ENCODE measurements around the gene MAP3K4.
A peak's percentile ranks its signal among the peaks of the same experiment; 100 is the strongest.

Gene MAP3K4

GRCh38 chr6:161138543-161139303 is 147.2 kb downstream of the MAP3K4 start:
- DNase-seq (ENCODE audit: extremely low spot score), result no peak
- TF ChIP-seq ELF4 (IDR thresholded peaks at IDR 0.05), result no peak
- no peak for TF ChIP-seq LEF1 (IDR thresholded peaks at IDR 0.05; ENCODE audit: borderline replicate concordance)
- TF ChIP-seq NFRKB (IDR thresholded peaks at IDR 0.05), result no peak
- no peak for TF ChIP-seq ARNT (IDR thresholded peaks at IDR 0.05)
- TF ChIP-seq BHLHE40 (IDR thresholded peaks at IDR 0.05; ENCODE audit: borderline replicate concordance), result no peak
- TF ChIP-seq SUZ12 (IDR thresholded peaks at IDR 0.05), result no peak
- no peak for TF ChIP-seq L3MBTL2 (conservative IDR thresholded peaks at IDR 0.05)
- TF ChIP-seq FOXM1 (IDR thresholded peaks at IDR 0.05; ENCODE audit: borderline replicate concordance), result no peak
- CTCF ChIA-PET, result no interaction called here
- POLR2A ChIA-PET, result no interaction called here

DNA sequence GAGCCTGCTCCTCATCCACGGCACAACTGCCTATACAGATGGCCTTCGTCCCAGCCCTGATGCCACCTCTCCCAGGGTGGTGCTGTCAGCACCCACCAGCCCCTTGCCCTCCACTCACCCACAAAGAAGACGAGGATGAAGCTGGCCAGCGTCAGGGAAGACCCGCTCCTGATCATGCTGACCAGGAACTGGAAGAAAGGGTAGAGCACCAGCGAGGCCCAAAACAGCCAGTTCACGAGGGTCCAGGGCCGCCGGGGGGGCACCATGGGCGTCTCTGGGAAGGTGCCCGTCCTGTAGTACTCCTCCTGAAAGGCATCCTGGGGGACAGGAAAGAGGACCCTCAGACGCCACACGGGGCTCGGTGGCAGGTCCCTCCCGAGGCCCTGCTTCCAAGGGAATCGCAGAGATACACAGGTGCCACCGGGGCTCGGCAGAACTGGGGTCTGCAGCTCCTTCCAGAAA is 147.8 kb downstream of the MAP3K4 start:
- CTCF ChIA-PET, result no interaction called here
- no peak for DNase-seq (ENCODE audit: extremely low spot score)
- no peak for TF ChIP-seq TARDBP (IDR thresholded peaks at IDR 0.05)
- TF ChIP-seq CTBP1 (IDR thresholded peaks at IDR 0.05; ENCODE audit: borderline replicate concordance), result no peak
- TF ChIP-seq, protein P1, sequence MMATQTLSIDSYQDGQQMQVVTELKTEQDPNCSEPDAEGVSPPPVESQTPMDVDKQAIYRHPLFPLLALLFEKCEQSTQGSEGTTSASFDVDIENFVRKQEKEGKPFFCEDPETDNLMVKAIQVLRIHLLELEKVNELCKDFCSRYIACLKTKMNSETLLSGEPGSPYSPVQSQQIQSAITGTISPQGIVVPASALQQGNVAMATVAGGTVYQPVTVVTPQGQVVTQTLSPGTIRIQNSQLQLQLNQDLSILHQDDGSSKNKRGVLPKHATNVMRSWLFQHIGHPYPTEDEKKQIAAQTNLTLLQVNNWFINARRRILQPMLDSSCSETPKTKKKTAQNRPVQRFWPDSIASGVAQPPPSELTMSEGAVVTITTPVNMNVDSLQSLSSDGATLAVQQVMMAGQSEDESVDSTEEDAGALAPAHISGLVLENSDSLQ (IDR thresholded peaks at IDR 0.05), result no peak
- TF ChIP-seq HDGF (IDR thresholded peaks at IDR 0.05; ENCODE audit: borderline replicate concordance), result no peak
- no peak for TF ChIP-seq ARNT (IDR thresholded peaks at IDR 0.05)
- POLR2A ChIA-PET, result no interaction called here

DNA sequence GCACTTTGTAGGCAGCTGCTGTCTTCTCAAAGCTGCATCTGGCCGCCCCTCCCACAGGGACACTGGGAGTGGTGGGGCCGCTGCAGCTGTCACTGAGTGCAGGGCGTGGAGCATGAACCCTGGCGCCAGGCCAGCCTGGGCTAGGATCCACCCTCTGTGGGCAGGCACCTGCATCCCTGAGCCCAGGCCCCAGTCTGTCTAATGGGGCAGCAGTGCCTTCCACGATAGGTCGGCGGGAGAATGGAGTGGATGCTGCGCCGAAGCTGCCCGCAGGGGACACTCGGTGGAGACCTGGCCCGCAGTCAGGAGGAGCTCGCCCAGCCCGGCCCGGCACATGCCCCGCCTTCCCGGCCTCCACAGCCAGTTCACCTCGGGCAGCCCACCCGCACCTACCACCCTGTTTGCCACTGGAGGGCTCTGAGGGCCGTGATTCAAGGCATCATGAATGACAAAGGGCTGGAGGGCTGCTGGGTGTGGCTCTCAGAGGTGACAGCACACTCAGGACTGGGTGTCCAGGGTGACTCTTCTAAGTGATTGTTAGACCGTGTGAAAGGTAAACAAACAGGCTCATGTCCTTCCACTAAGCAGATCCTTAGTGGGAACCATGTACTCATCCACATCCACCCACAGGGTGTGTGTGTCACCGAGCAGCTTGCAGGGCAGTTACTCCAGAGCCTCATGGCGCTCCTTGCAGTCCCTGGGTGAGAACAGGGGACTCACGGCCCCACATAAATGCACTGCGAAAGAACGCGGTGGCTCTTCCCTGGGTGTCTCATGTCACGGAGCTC is 148.4 kb downstream of the MAP3K4 start:
- TF ChIP-seq FOXK2 (IDR thresholded peaks at IDR 0.05) (no peak), BHLHE40 (IDR thresholded peaks at IDR 0.05; ENCODE audit: borderline replicate concordance) (no peak), NFRKB (IDR thresholded peaks at IDR 0.05) (no peak), TARDBP (IDR thresholded peaks at IDR 0.05) (no peak), HDGF (IDR thresholded peaks at IDR 0.05; ENCODE audit: borderline replicate concordance) (no peak), ZNF384 (IDR thresholded peaks at IDR 0.05) (no peak), CTBP1 (IDR thresholded peaks at IDR 0.05; ENCODE audit: borderline replicate concordance) (no peak), FOXA1 (IDR thresholded peaks at IDR 0.05) (no peak), SP1 (IDR thresholded peaks at IDR 0.05) (no peak), SUZ12 (IDR thresholded peaks at IDR 0.05) (no peak)
- CTCF ChIA-PET, result interaction anchor here (0.9 kb wide), 1 partner anchor 231 kb away, joined by 3 read pairs; no protein-coding TSS in a partner anchor
- no peak for DNase-seq (ENCODE audit: extremely low spot score)
- POLR2A ChIA-PET, result no interaction called here

DNA sequence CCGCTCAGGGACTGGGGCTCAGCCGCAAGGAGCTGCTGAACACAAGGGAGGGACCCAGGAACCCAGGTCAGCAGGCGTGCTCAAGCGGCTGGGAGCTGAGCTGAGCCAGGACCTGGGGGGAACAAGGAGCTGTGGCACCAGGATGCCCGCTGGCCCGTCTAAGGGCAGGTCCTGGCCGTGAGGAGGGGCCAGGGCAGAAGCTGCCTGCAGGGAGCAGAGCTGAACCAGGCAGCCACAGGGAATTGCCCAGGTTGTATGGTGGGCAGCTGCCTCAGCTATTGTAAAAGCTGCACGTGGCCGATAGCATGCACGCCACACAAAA is 148.9 kb downstream of the MAP3K4 start:
- ChIA-PET CTCF (interaction anchor here (0.9 kb wide), 1 partner anchor 231 kb away, joined by 3 read pairs; no protein-coding TSS in a partner anchor), POLR2A (no interaction called here)
- no peak for DNase-seq (ENCODE audit: extremely low spot score)
- no peak for TF ChIP-seq BHLHE40 (IDR thresholded peaks at IDR 0.05; ENCODE audit: borderline replicate concordance)
- TF ChIP-seq HDGF (IDR thresholded peaks at IDR 0.05; ENCODE audit: borderline replicate concordance), result no peak
- no peak for TF ChIP-seq FOXM1 (IDR thresholded peaks at IDR 0.05; ENCODE audit: borderline replicate concordance)
- no peak for TF ChIP-seq SUZ12 (IDR thresholded peaks at IDR 0.05)
- TF ChIP-seq FOXA1 (IDR thresholded peaks at IDR 0.05), result no peak
- TF ChIP-seq, protein P1 (IDR thresholded peaks at IDR 0.05), result no peak
- no peak for TF ChIP-seq NFRKB (IDR thresholded peaks at IDR 0.05)
- no peak for TF ChIP-seq LEF1 (IDR thresholded peaks at IDR 0.05; ENCODE audit: borderline replicate concordance)

DNA sequence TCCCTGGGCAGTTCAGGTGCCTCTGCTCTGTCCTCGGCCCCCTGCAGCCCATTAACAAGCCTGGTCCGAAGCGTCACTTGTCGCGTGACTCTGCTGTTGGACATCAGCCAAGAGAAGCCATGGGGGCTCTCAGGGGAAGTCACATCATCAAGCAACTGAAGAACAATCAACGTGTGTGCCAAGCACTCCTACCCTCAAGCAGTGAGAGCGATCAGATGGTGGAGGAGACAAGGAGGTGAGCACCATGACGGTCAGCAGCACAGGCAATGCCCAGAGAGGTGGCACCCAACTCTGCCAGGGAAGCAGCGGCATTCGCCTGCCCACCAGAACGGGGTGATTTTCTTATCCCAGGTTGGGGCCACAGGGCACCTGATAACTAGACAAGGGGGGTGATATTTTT is 149.6 kb downstream of the MAP3K4 start:
- DNase-seq (ENCODE audit: extremely low spot score), result peak; percentile 59
- CTCF ChIA-PET, result no interaction called here
- POLR2A ChIA-PET, result no interaction called here
- no peak for TF ChIP-seq FOXK2 (IDR thresholded peaks at IDR 0.05)
- TF ChIP-seq SP1 (IDR thresholded peaks at IDR 0.05), result no peak
- 0 out of 2 replicates have a peak, but pooled peaks have one; percentile 6 for TF ChIP-seq ARNT (IDR thresholded peaks at IDR 0.05)

- DNase-seq (ENCODE audit: extremely low spot score), result no peak
- TF ChIP-seq BHLHE40 (IDR thresholded peaks at IDR 0.05; ENCODE audit: borderline replicate concordance), result no peak
- TF ChIP-seq ARNT (IDR thresholded peaks at IDR 0.05), result no peak
- no peak for TF ChIP-seq SUZ12 (IDR thresholded peaks at IDR 0.05)
- TF ChIP-seq ZNF384 (IDR thresholded peaks at IDR 0.05), result no peak
- TF ChIP-seq L3MBTL2 (conservative IDR thresholded peaks at IDR 0.05), result no peak
- no peak for TF ChIP-seq FOXM1 (IDR thresholded peaks at IDR 0.05; ENCODE audit: borderline replicate concordance)
- TF ChIP-seq FOXA1 (IDR thresholded peaks at IDR 0.05), result no peak
- ChIA-PET CTCF (no interaction called here), POLR2A (no interaction called here)
Measured at GRCh38 chr6:161142957-161143296, 151.4 kb downstream of the MAP3K4 start.

DNA sequence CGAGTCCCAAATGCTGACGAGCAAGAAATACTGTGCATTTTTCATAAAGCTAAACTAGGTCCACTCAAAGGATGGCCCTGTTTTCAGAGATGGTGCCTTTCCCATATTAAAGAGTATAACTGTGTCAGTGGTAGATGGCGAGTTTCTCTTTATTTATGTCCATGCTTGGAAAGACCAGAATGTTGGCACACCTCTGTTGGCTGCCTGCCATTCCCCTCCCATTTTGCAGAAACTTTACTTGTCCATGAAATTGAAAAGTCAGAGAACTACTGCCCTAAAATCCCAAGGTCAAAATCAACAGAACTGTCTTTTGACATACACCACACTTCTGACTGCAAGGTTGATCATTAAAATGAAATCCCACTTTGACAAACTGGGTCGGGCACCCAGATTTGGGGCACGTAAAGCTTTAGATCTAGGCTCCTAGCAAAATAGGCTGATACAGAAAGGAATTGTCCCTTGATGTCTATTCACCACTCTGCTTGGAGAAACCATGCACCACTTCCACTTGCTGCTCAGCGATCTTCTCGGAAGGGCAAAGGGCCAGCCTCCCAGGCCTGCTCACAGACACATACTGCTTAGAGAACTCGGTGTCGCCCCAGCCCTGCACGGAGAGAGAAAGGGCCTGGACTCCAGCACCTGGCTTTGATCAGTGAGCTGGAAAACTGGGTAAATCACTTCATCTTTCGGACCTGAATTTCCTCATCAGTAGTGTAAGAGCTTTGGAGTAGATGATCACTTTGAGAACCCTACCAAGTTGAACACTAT is 152.3 kb downstream of the MAP3K4 start:
- no peak for TF ChIP-seq ARNT (IDR thresholded peaks at IDR 0.05)
- TF ChIP-seq, protein P1 (IDR thresholded peaks at IDR 0.05), result no peak
- TF ChIP-seq TARDBP (IDR thresholded peaks at IDR 0.05), result no peak
- no peak for TF ChIP-seq BHLHE40 (IDR thresholded peaks at IDR 0.05; ENCODE audit: borderline replicate concordance)
- TF ChIP-seq CTBP1 (IDR thresholded peaks at IDR 0.05; ENCODE audit: borderline replicate concordance), result no peak
- no peak for DNase-seq (ENCODE audit: extremely low spot score)
- ChIA-PET POLR2A (no interaction called here), CTCF (no interaction called here)
